ENCODE results near the gene PRMT3. TPM values are rescaled to one million over a fixed set of nuclear protein-coding genes. Genes with fewer than 3 reads are reported as not detected.

Gene PRMT3
- polyA plus RNA-seq, 1 donor (not counting 4 experiments of a cell fraction or from before 2014, with no cell fraction given), result 29.4 TPM

- H3K79me2 ChIP-seq (ENCODE audit: control insufficient read depth, insufficient read depth, low read length), result no peaks in the 10 kb centered on the region
- H3K4me3 ChIP-seq (ENCODE audit: control insufficient read depth in 2 of 3, extremely low read depth in 1 of 3, insufficient read depth in 2 of 3, low read depth in 1 of 3, low read length in 3 of 3), result no peak overlapping the region
- H4K20me1 ChIP-seq (ENCODE audit: control insufficient read depth, extremely low read depth, insufficient read depth, low read length), result no peaks in the 10 kb centered on the region
- H3K4me2 ChIP-seq (ENCODE audit: control insufficient read depth, extremely low read depth, insufficient read depth, low read depth, low read length), result no peak overlapping the region
- TF ChIP-seq EZH2 (IDR thresholded peaks at IDR 0.05; ENCODE audit: low read length) (no peak), CTCF (optimal IDR thresholded peaks at IDR 0.05 in 1 of 3, IDR thresholded peaks at IDR 0.05 in 1 of 3, conservative IDR thresholded peaks at IDR 0.05 in 1 of 3; ENCODE audit: extremely low read depth in 1 of 3, insufficient read depth in 2 of 3, low read length in 3 of 3) (no peak)
- no peak for FAIRE-seq
- H3K27me3 ChIP-seq (ENCODE audit: control insufficient read depth, extremely low read depth, insufficient read depth, low read length), result no peaks in the 10 kb centered on the region
- H3K9ac ChIP-seq (ENCODE audit: control insufficient read depth, extremely low read depth, insufficient read depth, low read length), result no peak overlapping the region
- no peaks in the 10 kb centered on the region for H3K9me1 ChIP-seq (ENCODE audit: control insufficient read depth, extremely low read depth, insufficient read depth, low read length)
- H3K36me3 ChIP-seq (ENCODE audit: control insufficient read depth in 2 of 2, extremely low read depth in 1 of 2, insufficient read depth in 2 of 2, low read length in 2 of 2), result peaks cover 5 to 11% of the 10 kb centered on the region in 2 experiments
- DNase-seq (ENCODE audit: low read depth, low spot score), result no peak
- dilution Hi-C loops (cut with MboI; ENCODE audit: extremely low pct_ligation_motif_present, low sequenced_read_pairs), result no loop called here
- no peak overlapping the region for H2AFZ ChIP-seq (ENCODE audit: control insufficient read depth, low read length)
- no peak overlapping the region for H3K27ac ChIP-seq (ENCODE audit: control insufficient read depth, insufficient read depth, low read length)
- no peaks in the 10 kb centered on the region for H3K4me1 ChIP-seq (ENCODE audit: control insufficient read depth, extremely low read depth, insufficient read depth, low read length)
- no peaks in the 10 kb centered on the region for H3K9me3 ChIP-seq (ENCODE audit: control insufficient read depth, low read depth, low read length)
These were observed 30.3 kb downstream of the PRMT3 start for GRCh38 chr11:20417771-20418170.

- H3K79me2 ChIP-seq (ENCODE audit: control insufficient read depth, insufficient read depth, low read length), result no peaks in the 10 kb centered on the region
- no peak for TF ChIP-seq CTCF (optimal IDR thresholded peaks at IDR 0.05 in 1 of 3, IDR thresholded peaks at IDR 0.05 in 1 of 3, conservative IDR thresholded peaks at IDR 0.05 in 1 of 3; ENCODE audit: extremely low read depth in 1 of 3, insufficient read depth in 2 of 3, low read length in 3 of 3)
- TF ChIP-seq EZH2 (IDR thresholded peaks at IDR 0.05; ENCODE audit: low read length), result no peak
- no peak for FAIRE-seq
- no peaks in the 10 kb centered on the region for H3K27me3 ChIP-seq (ENCODE audit: control insufficient read depth, extremely low read depth, insufficient read depth, low read length)
- H3K9me1 ChIP-seq (ENCODE audit: control insufficient read depth, extremely low read depth, insufficient read depth, low read length), result no peaks in the 10 kb centered on the region
- H3K4me3 ChIP-seq (ENCODE audit: control insufficient read depth in 2 of 3, extremely low read depth in 1 of 3, insufficient read depth in 2 of 3, low read depth in 1 of 3, low read length in 3 of 3), result no peak overlapping the region
- no peak overlapping the region for H3K9ac ChIP-seq (ENCODE audit: control insufficient read depth, extremely low read depth, insufficient read depth, low read length)
- peaks cover 2 to 7% of the 10 kb centered on the region in 2 experiments for H3K36me3 ChIP-seq (ENCODE audit: control insufficient read depth in 2 of 2, extremely low read depth in 1 of 2, insufficient read depth in 2 of 2, low read length in 2 of 2)
- no peak overlapping the region for H3K27ac ChIP-seq (ENCODE audit: control insufficient read depth, insufficient read depth, low read length)
- DNase-seq (ENCODE audit: low read depth, low spot score), result no peak
- no peaks in the 10 kb centered on the region for H3K9me3 ChIP-seq (ENCODE audit: control insufficient read depth, low read depth, low read length)
- no peak overlapping the region for H3K4me2 ChIP-seq (ENCODE audit: control insufficient read depth, extremely low read depth, insufficient read depth, low read depth, low read length)
- H2AFZ ChIP-seq (ENCODE audit: control insufficient read depth, low read length), result no peak overlapping the region
- no peaks in the 10 kb centered on the region for H4K20me1 ChIP-seq (ENCODE audit: control insufficient read depth, extremely low read depth, insufficient read depth, low read length)
- dilution Hi-C loops (cut with MboI; ENCODE audit: extremely low pct_ligation_motif_present, low sequenced_read_pairs), result no loop called here
- no peaks in the 10 kb centered on the region for H3K4me1 ChIP-seq (ENCODE audit: control insufficient read depth, extremely low read depth, insufficient read depth, low read length)
These were observed 34.4 kb downstream of the PRMT3 start for GRCh38 chr11:20421946-20422345.
